ENCODE data around the gene METTL26. TPM values are rescaled to one million over a fixed set of nuclear protein-coding genes. Genes with fewer than 3 reads are reported as not detected.

Gene METTL26
- polyA plus RNA-seq (2012; ENCODE audit: low read depth, missing spikeins): 86.9 TPM

- peak; percentile 100 for FAIRE-seq
- peak; percentile 99 for DNase-seq (ENCODE audit: insufficient read length, low spot score)
- TF ChIP-seq PAX5 (IDR thresholded peaks at IDR 0.05; ENCODE audit: insufficient read depth, low read length, severe bottlenecking): peak; percentile 55
- TF ChIP-seq POLR2AphosphoS5 (IDR thresholded peaks at IDR 0.05; ENCODE audit: low read depth, low read length): 0 out of 2 replicates have a peak, but pooled peaks have one; percentile 36
- peak; percentile 57; the same call in 1 of the 2 replicates for TF ChIP-seq POLR2A (IDR thresholded peaks at IDR 0.05; ENCODE audit: low read depth, low read length)
- TF ChIP-seq SPI1 (IDR thresholded peaks at IDR 0.05; ENCODE audit: low read depth, low read length): no peak
- TF ChIP-seq POU2F2 (IDR thresholded peaks at IDR 0.05; ENCODE audit: low read depth, low read length): 0 out of 2 replicates have a peak, but pooled peaks have one; percentile 11
- TF ChIP-seq TAF1 (IDR thresholded peaks at IDR 0.05; ENCODE audit: low read depth, low read length): peak; percentile 40; the same call in 1 of the 2 replicates
Measured at GRCh38 chr16:636206-637080, at the start of gene METTL26. TSS of gene METTL26 (minus strand) at chr16:636305. CDS start at chr16:636290, 15 bp downstream.

DNA sequence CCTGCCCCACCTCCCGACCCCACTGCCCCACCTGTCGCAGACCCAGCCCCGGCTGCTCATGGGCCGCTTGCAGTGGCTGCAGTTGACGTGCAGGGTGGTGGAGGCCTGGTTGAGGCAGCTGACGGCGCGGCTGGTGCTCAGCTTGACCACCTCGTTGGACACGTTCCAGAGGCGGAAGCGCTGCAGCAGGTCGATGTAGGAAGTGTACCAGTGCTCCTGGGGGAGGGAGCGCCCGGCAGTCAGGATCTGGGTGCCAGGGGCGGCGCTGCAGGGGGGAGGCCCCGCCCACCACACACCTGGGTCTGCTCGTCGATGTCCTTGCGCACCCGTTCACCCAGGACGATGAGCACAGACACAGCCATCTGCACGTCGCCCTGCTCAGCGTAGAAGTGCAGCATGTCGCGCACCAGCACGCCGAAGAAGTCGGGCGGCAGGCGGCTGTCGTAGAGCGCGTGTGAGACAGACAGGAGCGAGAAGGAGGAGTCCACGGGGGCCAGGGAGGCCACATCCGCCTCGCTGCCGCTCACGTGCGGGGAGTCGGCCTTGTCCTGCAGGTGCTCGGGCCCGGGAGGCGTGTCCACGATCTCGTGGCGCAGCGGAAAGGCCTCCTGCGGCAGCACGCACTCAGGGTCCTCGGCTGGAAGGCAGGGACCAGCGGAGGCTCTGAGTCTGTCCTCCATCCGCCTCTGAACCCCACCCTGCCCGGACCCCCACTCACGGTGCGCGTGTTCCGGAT, 49.0 kb upstream of the METTL26 start:
- no peak for DNase-seq (ENCODE audit: insufficient read length, low spot score)
- TF ChIP-seq POLR2A (IDR thresholded peaks at IDR 0.05; ENCODE audit: low read depth, low read length): no peak
- TF ChIP-seq POU2F2 (IDR thresholded peaks at IDR 0.05; ENCODE audit: low read depth, low read length): no peak
- TF ChIP-seq SPI1 (IDR thresholded peaks at IDR 0.05; ENCODE audit: low read depth, low read length): no peak
- TF ChIP-seq POLR2AphosphoS5 (IDR thresholded peaks at IDR 0.05; ENCODE audit: low read depth, low read length): no peak
- TF ChIP-seq PAX5 (IDR thresholded peaks at IDR 0.05; ENCODE audit: insufficient read depth, low read length, severe bottlenecking): no peak
- no peak for TF ChIP-seq TAF1 (IDR thresholded peaks at IDR 0.05; ENCODE audit: low read depth, low read length)
- FAIRE-seq: no peak

DNA sequence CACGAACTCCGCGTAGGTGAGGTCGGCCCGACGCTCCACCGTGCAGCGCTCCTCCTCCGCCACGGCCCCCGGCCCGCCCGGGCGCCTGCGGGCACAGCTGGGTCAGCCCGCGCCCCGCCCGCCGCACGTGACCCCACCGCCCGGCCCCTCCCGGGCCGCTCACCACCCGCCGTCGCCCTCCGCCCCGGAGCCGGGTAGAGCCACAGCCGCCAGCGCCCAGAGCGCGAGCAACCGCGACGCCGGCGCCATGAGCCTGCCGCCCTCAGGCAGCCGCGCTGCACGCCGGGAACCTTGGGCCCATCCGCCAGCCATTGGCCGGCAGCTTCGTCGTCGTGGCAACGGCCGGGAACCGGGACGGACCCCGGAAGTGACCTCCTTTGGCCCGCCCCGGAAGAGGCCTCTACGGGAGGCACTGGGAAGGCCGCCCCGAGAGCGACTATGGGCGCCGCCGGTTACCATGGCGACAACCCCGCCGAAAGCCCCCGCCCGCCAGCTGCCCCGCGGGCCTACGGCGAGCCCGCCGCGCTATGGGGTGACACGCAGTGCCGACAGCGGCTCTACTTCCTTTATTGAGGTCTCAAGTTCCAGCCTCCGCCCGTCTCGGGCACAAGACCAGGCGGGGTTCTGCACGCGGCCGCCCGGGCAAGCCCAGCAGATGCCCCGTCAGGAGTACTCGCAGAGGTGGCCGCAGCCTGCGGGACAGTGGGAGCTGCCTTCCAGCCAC, 48.1 kb upstream of the METTL26 start, which contains the start of gene JMJD8:
Gene JMJD8 (minus strand): TSS at position 264 of the 724 bp plus-strand sequence. CDS start 15 bp downstream, at position 249.
- DNase-seq (ENCODE audit: insufficient read length, low spot score): peak; percentile 100
- TF ChIP-seq PAX5 (IDR thresholded peaks at IDR 0.05; ENCODE audit: insufficient read depth, low read length, severe bottlenecking): peak; percentile 83
- TF ChIP-seq TAF1 (IDR thresholded peaks at IDR 0.05; ENCODE audit: low read depth, low read length): peak; percentile 86
- TF ChIP-seq SPI1 (IDR thresholded peaks at IDR 0.05; ENCODE audit: low read depth, low read length): no peak
- TF ChIP-seq POLR2AphosphoS5 (IDR thresholded peaks at IDR 0.05; ENCODE audit: low read depth, low read length): peak; percentile 62; the same call in 1 of the 2 replicates
- TF ChIP-seq POLR2A (IDR thresholded peaks at IDR 0.05; ENCODE audit: low read depth, low read length): peak; percentile 88
- TF ChIP-seq POU2F2 (IDR thresholded peaks at IDR 0.05; ENCODE audit: low read depth, low read length): 0 out of 2 replicates have a peak, but pooled peaks have one; percentile 33
- FAIRE-seq: peak; percentile 100

GRCh38 chr16:683396-684070, 47.4 kb upstream of the METTL26 start:
- no peak for DNase-seq (ENCODE audit: insufficient read length, low spot score)
- FAIRE-seq: no peak
- TF ChIP-seq POLR2AphosphoS5 (IDR thresholded peaks at IDR 0.05; ENCODE audit: low read depth, low read length) (no peak), PAX5 (IDR thresholded peaks at IDR 0.05; ENCODE audit: insufficient read depth, low read length, severe bottlenecking) (no peak), POU2F2 (IDR thresholded peaks at IDR 0.05; ENCODE audit: low read depth, low read length) (no peak), SPI1 (IDR thresholded peaks at IDR 0.05; ENCODE audit: low read depth, low read length) (no peak), TAF1 (IDR thresholded peaks at IDR 0.05; ENCODE audit: low read depth, low read length) (no peak), POLR2A (IDR thresholded peaks at IDR 0.05; ENCODE audit: low read depth, low read length) (no peak; the same call in 1 of the 2 replicates)

GRCh38 chr16:682493-683395, 46.6 kb upstream of the METTL26 start:
- DNase-seq (ENCODE audit: insufficient read length, low spot score) (no peak), FAIRE-seq (no peak)
- TF ChIP-seq POLR2AphosphoS5 (IDR thresholded peaks at IDR 0.05; ENCODE audit: low read depth, low read length) (no peak), SPI1 (IDR thresholded peaks at IDR 0.05; ENCODE audit: low read depth, low read length) (no peak), TAF1 (IDR thresholded peaks at IDR 0.05; ENCODE audit: low read depth, low read length) (no peak), POU2F2 (IDR thresholded peaks at IDR 0.05; ENCODE audit: low read depth, low read length) (no peak), PAX5 (IDR thresholded peaks at IDR 0.05; ENCODE audit: insufficient read depth, low read length, severe bottlenecking) (no peak), POLR2A (IDR thresholded peaks at IDR 0.05; ENCODE audit: low read depth, low read length) (no peak)

- TF ChIP-seq SPI1 (IDR thresholded peaks at IDR 0.05; ENCODE audit: low read depth, low read length) (no peak), POLR2AphosphoS5 (IDR thresholded peaks at IDR 0.05; ENCODE audit: low read depth, low read length) (no peak), POLR2A (IDR thresholded peaks at IDR 0.05; ENCODE audit: low read depth, low read length) (0 out of 2 replicates have a peak, but pooled peaks have one; percentile 16), PAX5 (IDR thresholded peaks at IDR 0.05; ENCODE audit: insufficient read depth, low read length, severe bottlenecking) (no peak), POU2F2 (IDR thresholded peaks at IDR 0.05; ENCODE audit: low read depth, low read length) (no peak)
- DNase-seq (ENCODE audit: insufficient read length, low spot score): no peak
- FAIRE-seq: no peak
Measured at GRCh38 chr16:681746-682427, 45.8 kb upstream of the METTL26 start.

Measured in GM12891 (cell line).